Esophagus muscularis mucosa (tissue), 4 donors: ENCODE data around the gene ABCC4.

Experiments
- EP300 ChIP-seq: sonication (generic); formaldehyde crosslinking; IDR thresholded peaks from one replicate; pipeline ENCODE4 v1.6.1; 2017; ENCODE audit warnings: antibody characterized with exemption
- POLR2A ChIP-seq: fragments of 450-650 bp; IDR thresholded peaks from one replicate; pipeline ENCODE4 v1.6.1; 2017; ENCODE audit warnings: antibody characterized with exemption, moderate library complexity, mild to moderate bottlenecking, low read depth
- POLR2AphosphoS5 ChIP-seq, 2 donors: sonication (generic); formaldehyde crosslinking; IDR thresholded peaks; one replicate each; pipeline ENCODE4 v1.6.1; 2017; ENCODE audit warnings: antibody characterized with exemption in 2 of 2
- TF ChIP-seq, protein P1 (sequence below), 3 experiments: fragments of 200-600 bp in 2 of 3; fragments of 450-650 bp in 1 of 3; sonication (generic) in 2 of 3; IDR thresholded peaks; one replicate each; pipeline ENCODE4 v1.5.1; 2017 to 2019; ENCODE audit warnings: antibody characterized with exemption in 3 of 3, mild to moderate bottlenecking in 2 of 3, moderate library complexity in 1 of 3

DNA sequence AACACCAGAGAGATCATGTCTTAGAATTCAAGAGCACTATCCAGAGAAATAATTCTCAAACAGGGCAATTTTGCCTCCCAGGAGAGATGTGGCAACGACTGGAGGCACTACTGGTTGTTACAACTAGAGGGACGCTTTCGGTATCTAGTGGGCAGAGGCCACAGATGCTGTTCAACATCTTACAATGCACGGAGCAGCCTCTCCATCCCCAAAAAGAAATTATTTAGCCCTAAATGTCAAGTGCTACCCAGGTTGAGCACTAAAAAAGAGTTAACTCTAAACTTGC lies 78.6 kb downstream of the ABCC4 start:
- TF ChIP-seq, protein P1, sequence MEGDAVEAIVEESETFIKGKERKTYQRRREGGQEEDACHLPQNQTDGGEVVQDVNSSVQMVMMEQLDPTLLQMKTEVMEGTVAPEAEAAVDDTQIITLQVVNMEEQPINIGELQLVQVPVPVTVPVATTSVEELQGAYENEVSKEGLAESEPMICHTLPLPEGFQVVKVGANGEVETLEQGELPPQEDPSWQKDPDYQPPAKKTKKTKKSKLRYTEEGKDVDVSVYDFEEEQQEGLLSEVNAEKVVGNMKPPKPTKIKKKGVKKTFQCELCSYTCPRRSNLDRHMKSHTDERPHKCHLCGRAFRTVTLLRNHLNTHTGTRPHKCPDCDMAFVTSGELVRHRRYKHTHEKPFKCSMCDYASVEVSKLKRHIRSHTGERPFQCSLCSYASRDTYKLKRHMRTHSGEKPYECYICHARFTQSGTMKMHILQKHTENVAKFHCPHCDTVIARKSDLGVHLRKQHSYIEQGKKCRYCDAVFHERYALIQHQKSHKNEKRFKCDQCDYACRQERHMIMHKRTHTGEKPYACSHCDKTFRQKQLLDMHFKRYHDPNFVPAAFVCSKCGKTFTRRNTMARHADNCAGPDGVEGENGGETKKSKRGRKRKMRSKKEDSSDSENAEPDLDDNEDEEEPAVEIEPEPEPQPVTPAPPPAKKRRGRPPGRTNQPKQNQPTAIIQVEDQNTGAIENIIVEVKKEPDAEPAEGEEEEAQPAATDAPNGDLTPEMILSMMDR (IDR thresholded peaks at IDR 0.05), result no peak
- TF ChIP-seq POLR2A, result no peak
- no peak for TF ChIP-seq POLR2AphosphoS5 (IDR thresholded peaks at IDR 0.05)
- no peak for TF ChIP-seq EP300
